ENCODE results near the gene NBPF1.

- TF ChIP-seq, protein P1, sequence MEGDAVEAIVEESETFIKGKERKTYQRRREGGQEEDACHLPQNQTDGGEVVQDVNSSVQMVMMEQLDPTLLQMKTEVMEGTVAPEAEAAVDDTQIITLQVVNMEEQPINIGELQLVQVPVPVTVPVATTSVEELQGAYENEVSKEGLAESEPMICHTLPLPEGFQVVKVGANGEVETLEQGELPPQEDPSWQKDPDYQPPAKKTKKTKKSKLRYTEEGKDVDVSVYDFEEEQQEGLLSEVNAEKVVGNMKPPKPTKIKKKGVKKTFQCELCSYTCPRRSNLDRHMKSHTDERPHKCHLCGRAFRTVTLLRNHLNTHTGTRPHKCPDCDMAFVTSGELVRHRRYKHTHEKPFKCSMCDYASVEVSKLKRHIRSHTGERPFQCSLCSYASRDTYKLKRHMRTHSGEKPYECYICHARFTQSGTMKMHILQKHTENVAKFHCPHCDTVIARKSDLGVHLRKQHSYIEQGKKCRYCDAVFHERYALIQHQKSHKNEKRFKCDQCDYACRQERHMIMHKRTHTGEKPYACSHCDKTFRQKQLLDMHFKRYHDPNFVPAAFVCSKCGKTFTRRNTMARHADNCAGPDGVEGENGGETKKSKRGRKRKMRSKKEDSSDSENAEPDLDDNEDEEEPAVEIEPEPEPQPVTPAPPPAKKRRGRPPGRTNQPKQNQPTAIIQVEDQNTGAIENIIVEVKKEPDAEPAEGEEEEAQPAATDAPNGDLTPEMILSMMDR (IDR thresholded peaks at IDR 0.05; ENCODE audit: poor library complexity, severe bottlenecking) = no peak
- TF ChIP-seq TAF1 (IDR thresholded peaks at IDR 0.05; ENCODE audit: low read depth) = no peak
- TF ChIP-seq EZH2 (IDR thresholded peaks at IDR 0.05; ENCODE audit: borderline replicate concordance, insufficient read depth, low read length, poor library complexity, severe bottlenecking) = no peak
- TF ChIP-seq REST (IDR thresholded peaks at IDR 0.05; ENCODE audit: borderline replicate concordance) = no peak
- TF ChIP-seq MXI1 (conservative IDR thresholded peaks at IDR 0.05; ENCODE audit: poor library complexity, severe bottlenecking) = no peak
- TF ChIP-seq RAD21 (conservative IDR thresholded peaks at IDR 0.05) = no peak
- no peak for TF ChIP-seq POLR2AphosphoS5 (IDR thresholded peaks at IDR 0.05)
- no peak for TF ChIP-seq EP300 (conservative IDR thresholded peaks at IDR 0.05; ENCODE audit: poor library complexity, severe bottlenecking)
These were observed 92.1 kb downstream of the NBPF1 start for GRCh38 chr1:16521288-16521583.

All from neural cell (in vitro differentiated cells).